ENCODE data around the gene FARS2. TPM values are rescaled to one million over a fixed set of nuclear protein-coding genes. Genes with fewer than 3 reads are reported as not detected.

Gene FARS2
- total and polyA plus RNA-seq, 2 of the 13 experiments (the other 11 are each of a cell fraction or from before 2014, with no cell fraction given): 15.4 to 26.0 TPM

- ATAC-seq (no peak), DNase-seq (ENCODE audit: low spot score) (no peak), FAIRE-seq (no peak)
- Histone ChIP-seq H3K4me3 (replicated peaks in 1 of 3; ENCODE audit: insufficient read depth in 1 of 3, low read depth in 2 of 3, low read length in 3 of 3) (no peak overlapping the region), H3K9me3 (ENCODE audit: low read length) (peaks cover 7% of the 10 kb centered on the region; the same call in 1 of the 2 replicates), H3K79me2 (ENCODE audit: insufficient read depth, low read length) (no peaks in the 10 kb centered on the region), H3K4me2 (ENCODE audit: low read depth, low read length) (no peak overlapping the region), H3K4me1 (ENCODE audit: insufficient read depth, low read length) (no peaks in the 10 kb centered on the region), H3K9ac (ENCODE audit: insufficient read depth, low read depth, low read length) (no peak overlapping the region), H3K27ac (ENCODE audit: extremely low read length, insufficient read depth, low read length) (no peak overlapping the region), H4K20me1 (ENCODE audit: insufficient read depth, low read length) (no peaks in the 10 kb centered on the region), H3K27me3 (ENCODE audit: control insufficient read depth in 1 of 2, insufficient read depth in 2 of 2, low read length in 2 of 2) (no peaks in the 10 kb centered on the region), H2AFZ (ENCODE audit: low read length) (no peak overlapping the region), H3K36me3 (replicated peaks in 1 of 2; ENCODE audit: control insufficient read depth in 1 of 2, insufficient read depth in 2 of 2, low read length in 2 of 2) (no peaks in the 10 kb centered on the region)
- intact Hi-C loops (cut with micrococcal nuclease; ENCODE audit: unreplicated experiment): no loop called here
- BruUV-seq (replicated peaks): no TSS peak
- POLR2A ChIA-PET: no interaction called here
- TF ChIP-seq CCDC6 (CRISPR knock-in tag; IDR thresholded peaks at IDR 0.05) (no peak), ZNF629 (CRISPR knock-in tag; conservative IDR thresholded peaks at IDR 0.05) (peak; percentile 50; the same call in 1 of the 2 replicates)
- CTCF ChIA-PET (ENCODE audit: low intra/inter-chr PET ratio, low total read pairs): no interaction called here
- in situ Hi-C loops (cut with HindIII; ENCODE audit: extremely low pct_ligation_motif_present, low pct_unique_long_range_greater_than_20kb): no loop called here
- 99% methylated on average over 2 of the region's 2 CpGs for WGBS (ENCODE audit: low lambda C conversion rate)
Measured at GRCh38 chr6:5767471-5767870, 506.2 kb downstream of the FARS2 start.

- Histone ChIP-seq H3K4me3 (replicated peaks in 1 of 3; ENCODE audit: insufficient read depth in 1 of 3, low read depth in 2 of 3, low read length in 3 of 3) (no peak overlapping the region), H3K27me3 (ENCODE audit: control insufficient read depth in 1 of 2, insufficient read depth in 2 of 2, low read length in 2 of 2) (no peaks in the 10 kb centered on the region), H3K27ac (ENCODE audit: extremely low read length, insufficient read depth, low read length) (no peak overlapping the region), H3K4me2 (ENCODE audit: low read depth, low read length) (no peak overlapping the region), H2AFZ (ENCODE audit: low read length) (no peak overlapping the region), H3K36me3 (replicated peaks in 1 of 2; ENCODE audit: control insufficient read depth in 1 of 2, insufficient read depth in 2 of 2, low read length in 2 of 2) (no peaks in the 10 kb centered on the region; a peak in 1 of 5 replicates), H4K20me1 (ENCODE audit: insufficient read depth, low read length) (no peaks in the 10 kb centered on the region), H3K9ac (ENCODE audit: insufficient read depth, low read depth, low read length) (no peak overlapping the region), H3K79me2 (ENCODE audit: insufficient read depth, low read length) (no peaks in the 10 kb centered on the region), H3K9me3 (ENCODE audit: low read length) (peaks cover 7% of the 10 kb centered on the region; the same call in 1 of the 2 replicates), H3K4me1 (ENCODE audit: insufficient read depth, low read length) (no peaks in the 10 kb centered on the region)
- in situ Hi-C loops (cut with HindIII; ENCODE audit: extremely low pct_ligation_motif_present, low pct_unique_long_range_greater_than_20kb): no loop called here
- intact Hi-C loops (cut with micrococcal nuclease; ENCODE audit: unreplicated experiment): no loop called here
- ATAC-seq (no peak), FAIRE-seq (no peak), DNase-seq (ENCODE audit: low spot score) (no peak)
- 95% methylated on average over 7 of the region's 7 CpGs for WGBS (ENCODE audit: low lambda C conversion rate)
- POLR2A ChIA-PET: no interaction called here
- no TSS peak for BruUV-seq (replicated peaks)
- CTCF ChIA-PET (ENCODE audit: low intra/inter-chr PET ratio, low total read pairs): no interaction called here
- TF ChIP-seq TGIF2 (CRISPR knock-in tag; IDR thresholded peaks at IDR 0.05) (no peak), CSRNP1 (CRISPR knock-in tag; IDR thresholded peaks at IDR 0.05) (no peak), ARNT2 (CRISPR knock-in tag; IDR thresholded peaks at IDR 0.05; ENCODE audit: low read depth) (no peak), ZNF775 (CRISPR knock-in tag; IDR thresholded peaks at IDR 0.05; ENCODE audit: borderline replicate concordance) (no peak), EP300 (IDR thresholded peaks at IDR 0.05; ENCODE audit: low read depth in 2 of 2, low read length in 2 of 2) (no peak), EP300 (CRISPR knock-in tag; IDR thresholded peaks at IDR 0.05; ENCODE audit: borderline replicate concordance) (no peak), THRA (CRISPR knock-in tag; IDR thresholded peaks at IDR 0.05; ENCODE audit: borderline replicate concordance) (no peak)
- TF ChIP-seq, protein P1, sequence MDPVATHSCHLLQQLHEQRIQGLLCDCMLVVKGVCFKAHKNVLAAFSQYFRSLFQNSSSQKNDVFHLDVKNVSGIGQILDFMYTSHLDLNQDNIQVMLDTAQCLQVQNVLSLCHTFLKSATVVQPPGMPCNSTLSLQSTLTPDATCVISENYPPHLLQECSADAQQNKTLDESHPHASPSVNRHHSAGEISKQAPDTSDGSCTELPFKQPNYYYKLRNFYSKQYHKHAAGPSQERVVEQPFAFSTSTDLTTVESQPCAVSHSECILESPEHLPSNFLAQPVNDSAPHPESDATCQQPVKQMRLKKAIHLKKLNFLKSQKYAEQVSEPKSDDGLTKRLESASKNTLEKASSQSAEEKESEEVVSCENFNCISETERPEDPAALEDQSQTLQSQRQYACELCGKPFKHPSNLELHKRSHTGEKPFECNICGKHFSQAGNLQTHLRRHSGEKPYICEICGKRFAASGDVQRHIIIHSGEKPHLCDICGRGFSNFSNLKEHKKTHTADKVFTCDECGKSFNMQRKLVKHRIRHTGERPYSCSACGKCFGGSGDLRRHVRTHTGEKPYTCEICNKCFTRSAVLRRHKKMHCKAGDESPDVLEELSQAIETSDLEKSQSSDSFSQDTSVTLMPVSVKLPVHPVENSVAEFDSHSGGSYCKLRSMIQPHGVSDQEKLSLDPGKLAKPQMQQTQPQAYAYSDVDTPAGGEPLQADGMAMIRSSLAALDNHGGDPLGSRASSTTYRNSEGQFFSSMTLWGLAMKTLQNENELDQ (CRISPR knock-in tag; IDR thresholded peaks at IDR 0.05; ENCODE audit: borderline replicate concordance): no peak
Measured at GRCh38 chr6:5771211-5771610, 509.9 kb downstream of the FARS2 start.

All from HepG2 (cell line).